Measurements from ENCODE around the gene IMMP2L. TPM values are rescaled to one million over a fixed set of nuclear protein-coding genes. Genes with fewer than 3 reads are reported as not detected.

Gene IMMP2L
- total RNA-seq, 1 donor from 2014 or later, result 59.6 TPM

- no peak overlapping the region for H3K27ac Mint-ChIP-seq
- no peak for DNase-seq (ENCODE audit: low spot score in 2 of 2, unreplicated experiment in 2 of 2)
- no peaks in the 10 kb centered on the region for H3K27me3 Mint-ChIP-seq (ENCODE audit: low read depth)
- no peaks in the 10 kb centered on the region for H3K36me3 Mint-ChIP-seq
- peaks cover 6% of the 10 kb centered on the region for H3K4me1 Mint-ChIP-seq
- H3K4me3 Mint-ChIP-seq, result no peak overlapping the region
- H3K9me3 Mint-ChIP-seq, result peaks cover 4% of the 10 kb centered on the region
- no peak for TF ChIP-seq CTCF (IDR thresholded peaks at IDR 0.05; ENCODE audit: unreplicated experiment)
Observed at GRCh38 chr7:111223802-111224253, 338.5 kb downstream of the IMMP2L start.

GRCh38 chr7:111215550-111215949, 346.7 kb downstream of the IMMP2L start:
- H3K36me3 Mint-ChIP-seq, result peaks cover 2% of the 10 kb centered on the region
- no peak overlapping the region for H3K4me3 Mint-ChIP-seq
- H3K4me1 Mint-ChIP-seq, result peaks cover 12% of the 10 kb centered on the region
- no peak for TF ChIP-seq CTCF (IDR thresholded peaks at IDR 0.05; ENCODE audit: unreplicated experiment)
- no peaks in the 10 kb centered on the region for H3K27me3 Mint-ChIP-seq (ENCODE audit: low read depth)
- H3K27ac Mint-ChIP-seq, result no peak overlapping the region
- H3K9me3 Mint-ChIP-seq, result peaks cover 6% of the 10 kb centered on the region
- DNase-seq (ENCODE audit: low spot score in 2 of 2, unreplicated experiment in 2 of 2), result no peak

- Mint-ChIP-seq H3K27ac (no peak overlapping the region), H3K36me3 (peaks cover 3% of the 10 kb centered on the region), H3K27me3 (ENCODE audit: low read depth) (no peaks in the 10 kb centered on the region), H3K9me3 (peaks cover 6% of the 10 kb centered on the region), H3K4me3 (no peak overlapping the region), H3K4me1 (peaks cover 12% of the 10 kb centered on the region)
- TF ChIP-seq CTCF (IDR thresholded peaks at IDR 0.05; ENCODE audit: unreplicated experiment), result no peak
- no peak for DNase-seq (ENCODE audit: low spot score in 2 of 2, unreplicated experiment in 2 of 2)
Observed at GRCh38 chr7:111212857-111213523, 349.3 kb downstream of the IMMP2L start.

GRCh38 chr7:111210996-111211395, 351.3 kb downstream of the IMMP2L start:
- Mint-ChIP-seq H3K4me3 (no peak overlapping the region), H3K27me3 (ENCODE audit: low read depth) (no peaks in the 10 kb centered on the region), H3K4me1 (peaks cover 4% of the 10 kb centered on the region), H3K36me3 (peaks cover 3% of the 10 kb centered on the region), H3K9me3 (peaks cover 6% of the 10 kb centered on the region), H3K27ac (no peak overlapping the region)
- no peak for TF ChIP-seq CTCF (IDR thresholded peaks at IDR 0.05; ENCODE audit: unreplicated experiment)
- no peak for DNase-seq (ENCODE audit: low spot score in 2 of 2, unreplicated experiment in 2 of 2)

GRCh38 chr7:111210043-111210442, 352.2 kb downstream of the IMMP2L start:
- no peaks in the 10 kb centered on the region for H3K27me3 Mint-ChIP-seq (ENCODE audit: low read depth)
- H3K4me1 Mint-ChIP-seq, result no peaks in the 10 kb centered on the region
- H3K4me3 Mint-ChIP-seq, result no peak overlapping the region
- no peak for TF ChIP-seq CTCF (IDR thresholded peaks at IDR 0.05; ENCODE audit: unreplicated experiment)
- H3K9me3 Mint-ChIP-seq, result peaks cover 6% of the 10 kb centered on the region
- peaks cover 3% of the 10 kb centered on the region for H3K36me3 Mint-ChIP-seq
- DNase-seq (ENCODE audit: low spot score in 2 of 2, unreplicated experiment in 2 of 2), result no peak
- no peak overlapping the region for H3K27ac Mint-ChIP-seq

Data from mesothelial cell of epicardium (in vitro differentiated cells).